Measurements from ENCODE around the gene FSIP1.
A peak's percentile ranks its signal among the peaks of the same experiment; 100 is the strongest.

The FSIP1 gene

GRCh38 chr15:39625856-39626255 lies 156.8 kb downstream of the FSIP1 start:
- Histone ChIP-seq H3K36me3 (ENCODE audit: control insufficient read depth, insufficient read depth, low read length) (no peaks in the 10 kb centered on the region), H3K4me3 (replicated peaks; ENCODE audit: low read depth, low read length) (no peak overlapping the region), H3K27me3 (replicated peaks; ENCODE audit: control insufficient read depth, insufficient read depth, low read length) (no peaks in the 10 kb centered on the region)
- no peak for TF ChIP-seq CTCF (IDR thresholded peaks at IDR 0.05; ENCODE audit: insufficient read depth, low read length, poor library complexity, severe bottlenecking)
- DNase-seq (ENCODE audit: extremely low read depth, insufficient read length), result no peak

- no peak for TF ChIP-seq CTCF (IDR thresholded peaks at IDR 0.05; ENCODE audit: insufficient read depth, low read length, poor library complexity, severe bottlenecking)
- DNase-seq (ENCODE audit: extremely low read depth, insufficient read length), result no peak
- H3K36me3 ChIP-seq (ENCODE audit: control insufficient read depth, insufficient read depth, low read length), result no peaks in the 10 kb centered on the region
- H3K27me3 ChIP-seq (replicated peaks; ENCODE audit: control insufficient read depth, insufficient read depth, low read length), result no peaks in the 10 kb centered on the region
- H3K4me3 ChIP-seq (replicated peaks; ENCODE audit: low read depth, low read length), result no peak overlapping the region
These were observed 157.2 kb downstream of the FSIP1 start for GRCh38 chr15:39625451-39625850.

DNA sequence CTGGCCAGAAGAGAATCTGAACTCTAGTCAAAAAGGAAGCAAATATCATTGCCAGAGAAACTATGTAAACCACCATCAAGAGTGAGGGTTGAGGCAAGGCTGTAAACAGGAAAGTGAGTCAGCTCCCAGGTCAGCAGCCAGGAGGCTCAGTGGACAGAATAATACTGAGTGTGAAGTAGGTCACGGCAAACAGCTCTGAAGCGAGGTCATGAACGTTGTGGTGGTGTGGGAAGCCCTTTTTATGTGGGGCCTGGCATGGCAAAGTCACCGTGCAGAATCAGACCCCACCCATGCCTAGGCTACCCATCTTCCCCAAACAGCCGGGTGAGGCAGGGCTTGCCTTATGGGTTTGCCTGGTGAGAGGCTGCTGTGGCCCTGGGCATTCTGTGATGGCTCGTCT lies 157.8 kb downstream of the FSIP1 start:
- peak; percentile 28 for DNase-seq (ENCODE audit: extremely low read depth, insufficient read length)
- H3K36me3 ChIP-seq (ENCODE audit: control insufficient read depth, insufficient read depth, low read length), result no peaks in the 10 kb centered on the region
- no peak for TF ChIP-seq CTCF (IDR thresholded peaks at IDR 0.05; ENCODE audit: insufficient read depth, low read length, poor library complexity, severe bottlenecking)
- no peak overlapping the region for H3K4me3 ChIP-seq (replicated peaks; ENCODE audit: low read depth, low read length)
- no peaks in the 10 kb centered on the region for H3K27me3 ChIP-seq (replicated peaks; ENCODE audit: control insufficient read depth, insufficient read depth, low read length)

DNA sequence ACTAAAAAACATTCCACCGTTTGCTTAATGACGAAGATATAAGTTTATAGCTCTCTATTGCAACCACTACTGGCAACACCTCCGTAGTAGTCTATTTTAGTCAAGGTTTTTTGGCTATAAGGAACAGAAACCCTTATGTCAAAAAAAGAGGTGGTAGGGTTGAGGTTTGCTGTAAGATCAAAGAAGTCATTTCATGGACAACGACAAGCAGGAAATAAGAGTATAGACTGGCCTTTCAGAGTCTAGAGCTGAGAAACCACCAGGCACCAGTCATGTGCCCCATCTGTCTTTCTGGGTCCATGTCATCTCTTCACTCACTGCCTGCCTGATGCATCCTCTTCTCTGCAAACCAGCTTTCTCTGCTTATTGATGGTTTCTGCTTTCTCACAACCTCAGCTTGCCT lies 159.1 kb downstream of the FSIP1 start:
- no peak for TF ChIP-seq CTCF (IDR thresholded peaks at IDR 0.05; ENCODE audit: insufficient read depth, low read length, poor library complexity, severe bottlenecking)
- Histone ChIP-seq H3K27me3 (replicated peaks; ENCODE audit: control insufficient read depth, insufficient read depth, low read length) (no peaks in the 10 kb centered on the region), H3K36me3 (ENCODE audit: control insufficient read depth, insufficient read depth, low read length) (no peaks in the 10 kb centered on the region), H3K4me3 (replicated peaks; ENCODE audit: low read depth, low read length) (no peak overlapping the region)
- peak; percentile 72 for DNase-seq (ENCODE audit: extremely low read depth, insufficient read length)

DNA sequence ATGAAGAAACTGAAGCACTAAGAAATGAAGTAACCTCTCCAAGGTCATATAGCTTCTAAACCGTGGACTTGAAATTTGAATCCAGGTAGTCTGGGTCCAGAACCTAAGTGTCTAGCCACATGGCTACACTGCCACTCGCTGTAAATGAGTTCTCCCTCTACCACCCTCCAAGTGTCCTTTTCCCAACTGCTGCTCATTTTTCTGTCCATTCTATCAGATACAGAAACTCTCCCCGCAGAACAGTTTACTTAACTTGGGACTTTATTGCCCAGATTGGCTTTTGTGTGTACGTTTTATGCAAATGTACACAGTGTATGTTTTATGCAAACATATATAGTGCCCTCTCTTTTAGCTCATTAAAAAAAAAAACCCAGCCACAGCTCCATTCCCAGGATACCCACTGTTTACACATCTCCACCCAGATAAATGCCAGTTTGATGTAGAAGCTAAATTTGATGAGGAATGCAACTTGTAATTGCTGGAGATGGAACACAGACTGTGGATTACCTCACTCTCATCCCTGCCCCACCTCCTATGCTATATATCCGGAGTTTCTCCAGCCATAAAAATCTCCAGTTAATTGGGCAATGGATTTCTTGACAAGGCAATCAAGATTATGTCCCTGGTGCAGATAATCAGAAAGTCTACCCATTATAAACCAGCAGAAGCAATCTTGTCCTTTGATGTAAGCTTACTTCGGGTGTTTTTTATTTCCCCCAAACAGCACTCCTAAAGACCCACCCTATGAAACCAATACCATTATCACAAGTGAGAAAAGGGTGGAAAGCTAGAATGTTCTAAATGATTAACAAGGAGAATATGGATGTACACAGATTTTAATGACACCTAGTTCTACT lies 159.8 kb downstream of the FSIP1 start:
- no peak for DNase-seq (ENCODE audit: extremely low read depth, insufficient read length)
- Histone ChIP-seq H3K36me3 (ENCODE audit: control insufficient read depth, insufficient read depth, low read length) (no peaks in the 10 kb centered on the region), H3K27me3 (replicated peaks; ENCODE audit: control insufficient read depth, insufficient read depth, low read length) (no peaks in the 10 kb centered on the region), H3K4me3 (replicated peaks; ENCODE audit: low read depth, low read length) (no peak overlapping the region)
- no peak for TF ChIP-seq CTCF (IDR thresholded peaks at IDR 0.05; ENCODE audit: insufficient read depth, low read length, poor library complexity, severe bottlenecking)

Measured in GM06990 (cell line).